ENCODE data around the gene ETV6. TPM values are rescaled to one million over a fixed set of nuclear protein-coding genes. Genes with fewer than 3 reads are reported as not detected.
A peak's percentile ranks its signal among the peaks of the same experiment; 100 is the strongest.

Gene ETV6
- total RNA-seq, 2 experiments from 2014 or later = 28.5 to 30.2 TPM

GRCh38 chr12:11757531-11757930 lies 108.1 kb downstream of the ETV6 start:
- Histone ChIP-seq H3K4me3 (ENCODE audit: low read length) (no peak overlapping the region), H3K27ac (ENCODE audit: low read depth in 1 of 2, low read length in 2 of 2) (no peak overlapping the region), H3K9me3 (ENCODE audit: control insufficient read depth in 1 of 2, insufficient read depth in 1 of 2, low read length in 2 of 2) (no peaks in the 10 kb centered on the region), H3K36me3 (ENCODE audit: insufficient read depth, low read length) (peaks cover 36% of the 10 kb centered on the region), H3K27me3 (ENCODE audit: control insufficient read depth in 1 of 2, insufficient read depth in 2 of 2, low read length in 2 of 2) (no peaks in the 10 kb centered on the region), H3K4me1 (ENCODE audit: insufficient read depth, low read length) (peaks cover 12% of the 10 kb centered on the region)
- TF ChIP-seq CTCF (IDR thresholded peaks at IDR 0.05) = no peak
- ATAC-seq (ENCODE audit: poor library complexity) (no peak), DNase-seq (no peak)
- Mint-ChIP-seq H3K4me3 (no peak overlapping the region), H3K27ac (no peak overlapping the region), H3K27me3 (no peaks in the 10 kb centered on the region), H3K9me3 (no peaks in the 10 kb centered on the region), H3K4me1 (ENCODE audit: low read depth) (peaks cover 43% of the 10 kb centered on the region), H3K36me3 (ENCODE audit: low read depth) (peaks cover 65% of the 10 kb centered on the region)
- ChIA-PET CTCF (interaction anchor here (1.2 to 1.5 kb wide), 2 partner anchors 15 to 24 kb away, joined by 3 to 4 read pairs; no protein-coding TSS in a partner anchor), POLR2A (interaction anchor here (0.7 to 2.0 kb wide), 2 partner anchors 12 to 108 kb away, joined by 3 to 5 read pairs; partner anchors contain the start of gene ETV6)
- intact Hi-C loops (cut with DNase I, micrococcal nuclease) = no loop called here

GRCh38 chr12:11758087-11758486 lies 108.6 kb downstream of the ETV6 start:
- Histone ChIP-seq H3K4me1 (ENCODE audit: insufficient read depth, low read length) (peaks cover 13% of the 10 kb centered on the region), H3K27ac (ENCODE audit: low read depth in 1 of 2, low read length in 2 of 2) (no peak overlapping the region), H3K9me3 (ENCODE audit: control insufficient read depth in 1 of 2, insufficient read depth in 1 of 2, low read length in 2 of 2) (no peaks in the 10 kb centered on the region), H3K4me3 (ENCODE audit: low read length) (no peak overlapping the region), H3K36me3 (ENCODE audit: insufficient read depth, low read length) (peaks cover 34% of the 10 kb centered on the region), H3K27me3 (ENCODE audit: control insufficient read depth in 1 of 2, insufficient read depth in 2 of 2, low read length in 2 of 2) (no peaks in the 10 kb centered on the region)
- Mint-ChIP-seq H3K4me3 (no peak overlapping the region), H3K27me3 (no peaks in the 10 kb centered on the region), H3K27ac (peak overlapping the region; percentile 73), H3K36me3 (ENCODE audit: low read depth) (peaks cover 60% of the 10 kb centered on the region), H3K9me3 (no peaks in the 10 kb centered on the region), H3K4me1 (ENCODE audit: low read depth) (peaks cover 49% of the 10 kb centered on the region)
- ATAC-seq (ENCODE audit: poor library complexity) (no peak), DNase-seq (no peak)
- no peak for TF ChIP-seq CTCF (IDR thresholded peaks at IDR 0.05)
- POLR2A ChIA-PET = interaction anchor here (0.7 to 2.0 kb wide), 3 partner anchors 13 to 108 kb away, joined by 3 to 5 read pairs (median 3); partner anchors contain the start of gene ETV6
- intact Hi-C loops (cut with DNase I, micrococcal nuclease) = no loop called here
- CTCF ChIA-PET = interaction anchor here (1.2 to 1.5 kb wide), 2 partner anchors 16 to 25 kb away, joined by 3 to 4 read pairs; no protein-coding TSS in a partner anchor

- DNase-seq (peak in 3 of 14 experiments; percentile 37 to 45 (median 41)), ATAC-seq (ENCODE audit: poor library complexity) (peak; percentile 43)
- ChIA-PET CTCF (interaction anchor here (1.5 kb wide), 2 partner anchors 25 to 275 kb away, joined by 3 to 4 read pairs; no protein-coding TSS in a partner anchor), POLR2A (interaction anchor here (0.6 to 2.0 kb wide), 5 partner anchors 12 to 1161 kb away, joined by 3 to 5 read pairs (median 3); partner anchors contain the start of gene ETV6)
- no peaks in the 10 kb centered on the region for H3K27me3 ChIP-seq (ENCODE audit: control insufficient read depth in 1 of 2, insufficient read depth in 2 of 2, low read length in 2 of 2)
- peaks cover 13% of the 10 kb centered on the region for H3K4me1 ChIP-seq (ENCODE audit: insufficient read depth, low read length)
- peaks cover 53% of the 10 kb centered on the region for H3K36me3 Mint-ChIP-seq (ENCODE audit: low read depth)
- peaks cover 27% of the 10 kb centered on the region for H3K36me3 ChIP-seq (ENCODE audit: insufficient read depth, low read length)
- H3K4me1 Mint-ChIP-seq (ENCODE audit: low read depth) = peaks cover 54% of the 10 kb centered on the region
- no peaks in the 10 kb centered on the region for H3K9me3 Mint-ChIP-seq
- H3K4me3 Mint-ChIP-seq = no peak overlapping the region
- peak overlapping the region; percentile 73 for H3K27ac Mint-ChIP-seq
- TF ChIP-seq CTCF (IDR thresholded peaks at IDR 0.05) = no peak
- H3K4me3 ChIP-seq (ENCODE audit: low read length) = no peak overlapping the region
- intact Hi-C loops (cut with DNase I, micrococcal nuclease) = no loop called here
- peak overlapping the region in 1 of 2 donors; percentile 14 for H3K27ac ChIP-seq (ENCODE audit: low read depth in 1 of 2, low read length in 2 of 2)
- H3K9me3 ChIP-seq (ENCODE audit: control insufficient read depth in 1 of 2, insufficient read depth in 1 of 2, low read length in 2 of 2) = no peaks in the 10 kb centered on the region
- H3K27me3 Mint-ChIP-seq = no peaks in the 10 kb centered on the region
Measured at GRCh38 chr12:11758510-11759493, 109.3 kb downstream of the ETV6 start.
